Activated naive CD4-positive, alpha-beta T cell treated with anti-CD3 and anti-CD28 coated beads, Interleukin-2, amount 10 ng/mL, durations not matched to agents 7 days and 5 days (primary cell): ENCODE results near the gene COL25A1.
"Not testable (repeated sequence)": the region's sequence is repeated elsewhere in the genome, so short reads cannot be mapped to it uniquely, and the experiment has no call there.

ENCODE experiments used
- CTCF ChIA-PET: fragments of 350-600 bp; sonication (Branson Sonifier 250); formaldehyde crosslinking; loops from one replicate; lab custom pipeline; 2021; ENCODE audit warnings: antibody characterized with exemption; lab: Charles Lee
- DNase-seq: peaks from one replicate; pipeline ENCODE4 v3.0.0-alpha.2; 2020
- H3K27ac Mint-ChIP-seq: one replicate; pipeline ENCODE4 v1.8.0; 2021; ENCODE audit warnings: mild to moderate bottlenecking, moderate library complexity, mixed read lengths
- H3K27me3 Mint-ChIP-seq: one replicate; pipeline ENCODE4 v1.8.0; 2021; ENCODE audit warnings: mild to moderate bottlenecking, mixed read lengths
- H3K36me3 Mint-ChIP-seq: one replicate; pipeline ENCODE4 v1.8.0; 2021; ENCODE audit warnings: mixed read lengths
- H3K4me1 Mint-ChIP-seq: one replicate; pipeline ENCODE4 v1.8.0; 2021; ENCODE audit warnings: mixed read lengths
- H3K4me3 Mint-ChIP-seq: one replicate; pipeline ENCODE4 v1.8.0; 2021; ENCODE audit warnings: mild to moderate bottlenecking, moderate library complexity, mixed read lengths
- H3K9me3 Mint-ChIP-seq: one replicate; pipeline ENCODE4 v1.8.0; 2021; ENCODE audit warnings: mixed read lengths

Gene COL25A1

DNA sequence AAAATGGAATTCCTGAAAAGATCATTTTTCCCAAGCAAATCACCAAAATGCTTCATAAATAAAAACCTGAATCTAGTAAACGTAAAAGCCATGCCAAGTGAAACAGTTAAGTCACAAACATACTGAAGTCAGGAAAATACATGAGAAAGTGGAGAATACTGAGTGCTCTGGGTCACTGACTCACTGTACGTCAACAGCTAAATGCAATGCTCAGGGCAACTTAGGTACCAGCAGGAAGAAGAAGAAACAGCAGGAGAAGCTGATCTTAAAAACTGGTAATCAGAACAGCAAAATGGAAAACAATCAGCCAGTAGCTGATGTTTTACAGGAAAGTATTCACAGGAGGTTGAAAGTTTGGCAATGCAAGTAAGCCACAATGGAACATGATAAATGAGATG lies 287.0 kb downstream of the COL25A1 start:
- H3K4me3 Mint-ChIP-seq, result no peak overlapping the region
- H3K27ac Mint-ChIP-seq, result no peak overlapping the region
- no peaks in the 10 kb centered on the region for H3K36me3 Mint-ChIP-seq
- CTCF ChIA-PET, result no interaction called here
- no peak for DNase-seq
- peaks cover 11% of the 10 kb centered on the region for H3K27me3 Mint-ChIP-seq
- H3K4me1 Mint-ChIP-seq, result peaks cover 3% of the 10 kb centered on the region
- peaks cover 7% of the 10 kb centered on the region for H3K9me3 Mint-ChIP-seq

DNA sequence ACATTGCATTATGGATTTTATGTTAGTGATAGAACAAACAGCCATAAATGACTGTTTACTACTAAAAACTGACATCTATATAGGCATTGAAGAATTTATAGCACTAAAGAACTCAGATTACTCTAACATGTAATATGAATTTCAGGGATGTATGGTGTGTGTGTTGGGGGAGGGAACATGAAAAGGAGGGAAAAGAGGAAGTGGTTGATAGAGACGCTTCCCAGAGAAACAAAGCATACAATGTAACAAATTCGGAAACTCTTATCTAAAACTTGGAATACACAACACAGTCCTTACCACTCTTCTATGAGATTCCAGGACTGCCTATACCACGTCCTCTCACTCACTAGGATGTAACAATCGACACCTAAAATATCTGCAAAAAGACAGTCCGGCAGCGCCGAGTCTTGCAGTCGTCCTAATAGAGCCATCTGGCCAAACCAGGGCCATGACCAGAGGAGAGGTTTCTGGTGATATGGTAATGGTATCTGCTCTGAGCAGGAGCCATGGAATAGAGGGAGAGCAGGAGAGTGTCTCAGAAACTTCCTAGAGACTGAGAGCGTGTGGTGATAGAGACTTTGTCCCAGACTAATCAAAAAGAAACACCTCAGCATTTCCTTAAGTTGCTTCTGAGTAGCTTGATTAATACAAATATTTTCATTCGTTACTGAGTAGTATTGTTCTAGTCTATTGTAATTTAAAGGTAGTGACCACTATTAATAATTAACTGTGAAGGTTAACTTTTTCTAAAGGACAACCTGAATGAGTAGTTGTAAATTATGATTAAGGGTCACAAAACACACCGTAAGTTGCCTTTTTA lies 287.7 kb downstream of the COL25A1 start:
- Mint-ChIP-seq H3K27me3 (peaks cover 11% of the 10 kb centered on the region), H3K9me3 (peaks cover 7% of the 10 kb centered on the region), H3K36me3 (no peaks in the 10 kb centered on the region), H3K4me1 (peaks cover 3% of the 10 kb centered on the region), H3K4me3 (no peak overlapping the region), H3K27ac (no peak overlapping the region)
- CTCF ChIA-PET, result no interaction called here
- DNase-seq, result no peak

DNA sequence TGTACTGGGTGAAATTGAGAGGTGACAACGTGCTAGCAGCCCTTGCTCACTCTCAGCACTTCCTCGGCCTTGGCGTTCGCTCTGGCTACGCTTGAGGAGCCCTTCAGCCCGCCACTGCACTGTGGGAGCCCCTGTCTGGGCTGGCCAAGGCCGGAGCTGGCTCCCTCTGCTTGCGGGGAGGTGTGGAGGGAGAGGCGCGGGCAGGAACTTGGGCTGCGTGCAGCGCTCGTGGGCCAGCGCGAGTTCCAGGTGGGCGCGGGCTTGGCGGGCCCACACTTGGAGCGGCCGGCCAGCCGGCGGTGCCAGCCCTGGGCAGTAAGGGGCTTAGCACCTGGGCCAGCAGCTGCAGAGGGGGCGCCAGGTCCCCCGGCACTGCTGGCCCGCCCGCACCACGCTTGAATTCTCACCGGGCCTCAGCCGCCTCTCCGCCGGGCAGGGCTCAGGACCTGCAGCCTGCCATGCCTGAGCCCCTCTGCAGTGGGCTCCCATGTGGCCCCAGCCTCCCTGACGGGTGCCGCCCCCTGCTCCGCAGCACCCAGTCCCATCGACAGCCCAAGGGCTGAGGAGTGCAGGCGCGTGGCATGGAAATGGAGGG lies 290.1 kb downstream of the COL25A1 start:
- H3K4me3 Mint-ChIP-seq, result no peak overlapping the region
- no peak for DNase-seq
- H3K27ac Mint-ChIP-seq, result no peak overlapping the region
- H3K4me1 Mint-ChIP-seq, result peaks cover 3% of the 10 kb centered on the region
- CTCF ChIA-PET, result no interaction called here
- H3K27me3 Mint-ChIP-seq, result peaks cover 11% of the 10 kb centered on the region
- H3K9me3 Mint-ChIP-seq, result peaks cover 7% of the 10 kb centered on the region
- no peaks in the 10 kb centered on the region for H3K36me3 Mint-ChIP-seq

DNA sequence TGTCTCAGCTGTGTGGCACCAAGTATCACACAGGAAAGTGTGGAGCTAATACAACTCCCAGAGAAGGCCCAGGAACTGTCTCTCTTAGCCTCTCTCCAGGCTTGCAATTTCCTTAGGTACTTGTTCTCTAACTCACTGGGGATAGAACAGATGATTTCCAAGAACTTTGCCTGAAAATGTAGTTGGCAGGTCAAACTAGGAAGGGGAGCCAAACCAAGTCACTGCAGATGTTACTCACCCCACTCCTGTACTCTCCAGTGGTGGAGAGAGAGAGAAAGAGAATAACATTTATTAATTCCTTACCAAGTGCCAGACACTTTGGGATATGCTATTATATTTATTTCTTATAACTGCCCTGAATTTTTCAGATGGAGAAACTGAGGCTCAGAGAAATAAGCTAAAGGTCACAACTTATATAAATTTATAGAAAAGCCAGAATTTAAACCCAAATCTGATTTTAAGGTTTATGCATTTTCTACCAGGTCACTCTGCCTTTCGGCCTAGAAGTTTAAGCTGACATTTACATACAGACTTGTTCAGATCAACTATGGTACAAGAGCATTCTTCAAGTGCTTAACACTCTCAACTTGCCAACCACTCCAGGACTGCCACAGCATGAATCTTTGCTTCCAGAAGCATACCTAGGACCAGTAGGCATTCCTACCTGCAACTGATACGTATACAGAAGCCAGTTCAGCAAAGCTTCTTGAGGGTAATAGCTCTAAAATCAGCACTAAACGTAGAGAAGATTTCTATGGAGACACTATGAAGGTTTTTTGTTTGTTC lies 291.0 kb downstream of the COL25A1 start:
- CTCF ChIA-PET, result no interaction called here
- Mint-ChIP-seq H3K36me3 (no peaks in the 10 kb centered on the region), H3K27ac (no peak overlapping the region), H3K4me1 (peaks cover 3% of the 10 kb centered on the region), H3K9me3 (peaks cover 7% of the 10 kb centered on the region), H3K27me3 (peaks cover 5% of the 10 kb centered on the region), H3K4me3 (no peak overlapping the region)
- no peak for DNase-seq

DNA sequence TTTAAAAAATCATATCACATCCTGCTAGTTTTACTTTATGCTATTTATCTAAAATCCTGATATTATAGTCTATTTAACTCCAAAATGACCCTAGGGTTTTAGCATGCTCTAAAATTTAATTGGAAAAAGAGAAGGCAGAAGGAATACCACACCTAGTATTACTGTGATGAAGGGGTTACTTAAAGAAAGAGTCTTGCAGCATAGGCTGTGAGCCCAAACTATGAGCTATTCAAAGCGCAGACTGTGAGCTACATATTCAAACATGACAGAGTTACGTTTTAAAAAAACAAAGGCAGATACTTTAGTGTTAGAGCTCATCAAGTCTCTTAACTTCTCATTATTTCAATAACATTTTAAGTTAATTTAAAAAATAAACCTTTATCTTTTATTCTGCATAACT lies 291.9 kb downstream of the COL25A1 start:
- peaks cover 6% of the 10 kb centered on the region for H3K4me1 Mint-ChIP-seq
- H3K36me3 Mint-ChIP-seq, result no peaks in the 10 kb centered on the region
- no peaks in the 10 kb centered on the region for H3K27me3 Mint-ChIP-seq
- H3K9me3 Mint-ChIP-seq, result peaks cover 7% of the 10 kb centered on the region
- no peak for DNase-seq
- CTCF ChIA-PET, result interaction anchor here (0.7 kb wide), 1 partner anchor 22 kb away, joined by 3 read pairs; no protein-coding TSS in a partner anchor
- no peak overlapping the region for H3K27ac Mint-ChIP-seq
- no peak overlapping the region for H3K4me3 Mint-ChIP-seq

DNA sequence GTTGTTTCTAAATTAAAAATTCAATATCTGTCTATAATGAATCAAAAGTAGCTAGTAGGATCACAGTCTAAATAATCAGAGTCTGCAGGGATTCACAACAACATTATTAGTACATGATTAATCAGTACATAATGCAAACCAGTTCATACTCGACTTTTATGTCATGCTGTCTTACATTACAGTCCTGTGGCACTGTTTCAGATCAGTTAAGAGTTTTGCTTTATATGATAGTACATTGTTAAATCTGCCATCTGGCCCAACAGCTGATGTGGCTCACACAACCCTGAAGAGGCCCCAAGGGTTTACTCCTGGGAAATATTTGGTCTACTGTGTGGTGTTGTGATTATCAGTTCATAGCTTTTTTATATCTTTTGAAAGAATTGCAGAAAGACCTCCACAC lies 292.5 kb downstream of the COL25A1 start:
- Mint-ChIP-seq H3K4me3 (no peak overlapping the region), H3K27ac (no peak overlapping the region), H3K4me1 (peaks cover 12% of the 10 kb centered on the region), H3K36me3 (no peaks in the 10 kb centered on the region), H3K27me3 (no peaks in the 10 kb centered on the region), H3K9me3 (peaks cover 4% of the 10 kb centered on the region)
- CTCF ChIA-PET, result no interaction called here
- no peak for DNase-seq

DNA sequence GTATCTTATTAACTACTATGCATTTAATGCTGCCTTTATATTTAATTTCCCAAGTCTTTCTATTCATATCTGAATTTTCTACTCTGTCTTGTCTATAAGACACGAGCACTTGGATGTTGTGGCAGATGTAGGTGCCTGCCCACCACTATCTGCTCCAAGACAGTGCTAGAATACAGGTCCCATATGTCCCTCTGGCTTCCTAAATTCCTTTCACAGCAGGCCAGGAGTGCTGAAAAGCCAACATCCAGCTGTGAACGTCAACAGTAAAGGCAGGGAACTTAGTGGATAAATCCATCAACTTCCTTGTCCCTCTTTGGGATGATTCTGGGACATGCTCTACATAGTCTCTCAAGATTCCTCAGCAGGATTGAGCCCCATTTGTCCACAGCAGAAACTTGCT lies 294.5 kb downstream of the COL25A1 start:
- Mint-ChIP-seq H3K4me3 (no peak overlapping the region), H3K27me3 (no peaks in the 10 kb centered on the region), H3K4me1 (peaks cover 10% of the 10 kb centered on the region), H3K9me3 (peaks cover 2% of the 10 kb centered on the region), H3K27ac (no peak overlapping the region), H3K36me3 (no peaks in the 10 kb centered on the region)
- DNase-seq, result no peak
- CTCF ChIA-PET, result interaction anchor here (0.5 kb wide), 1 partner anchor 136 kb away, joined by 3 read pairs; no protein-coding TSS in a partner anchor

DNA sequence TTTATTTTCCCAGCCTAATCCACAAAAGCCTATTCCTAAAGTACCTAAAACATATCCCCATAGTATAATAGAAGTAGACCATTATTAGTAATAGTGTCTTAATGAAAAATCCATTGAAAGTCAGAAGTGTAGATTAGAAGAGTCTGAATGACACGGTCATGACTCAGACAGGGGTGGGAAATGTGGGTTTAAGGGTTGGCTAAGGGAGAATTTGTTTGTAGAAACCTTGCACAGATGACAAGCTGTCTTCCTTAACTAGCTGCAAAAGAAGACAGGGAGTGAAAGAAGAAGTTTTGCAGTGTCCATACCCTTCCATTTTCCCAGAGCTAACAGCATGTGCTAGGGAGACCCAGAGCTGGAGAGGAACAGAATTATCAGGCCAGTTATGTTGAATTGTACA lies 296.9 kb downstream of the COL25A1 start:
- H3K27me3 Mint-ChIP-seq, result peaks cover 8% of the 10 kb centered on the region
- DNase-seq, result no peak
- no peaks in the 10 kb centered on the region for H3K36me3 Mint-ChIP-seq
- peaks cover 10% of the 10 kb centered on the region for H3K4me1 Mint-ChIP-seq
- peak overlapping the region; percentile 21 for H3K27ac Mint-ChIP-seq
- H3K9me3 Mint-ChIP-seq, result no peaks in the 10 kb centered on the region
- CTCF ChIA-PET, result no interaction called here
- no peak overlapping the region for H3K4me3 Mint-ChIP-seq

DNA sequence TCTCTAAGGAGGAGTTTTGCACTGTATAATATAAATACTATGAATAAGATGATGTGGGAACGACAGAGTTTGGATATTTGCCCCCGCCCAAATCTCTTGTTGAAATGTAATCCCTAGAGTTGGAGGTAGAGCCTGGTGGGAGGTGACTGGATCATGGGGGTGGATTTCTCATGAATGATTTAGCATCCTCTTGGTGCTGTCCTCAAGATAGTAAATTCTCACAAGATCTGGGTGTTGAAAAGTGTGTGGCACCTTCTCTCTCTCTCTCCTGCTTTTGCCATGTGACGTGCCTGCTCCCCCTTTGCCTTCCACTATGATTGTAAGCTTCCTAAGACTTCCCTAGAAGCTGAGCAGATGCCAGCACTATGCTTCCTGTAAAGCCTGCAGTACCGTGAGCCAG lies 298.0 kb downstream of the COL25A1 start:
- peaks cover 8% of the 10 kb centered on the region for H3K27me3 Mint-ChIP-seq
- H3K4me3 Mint-ChIP-seq, result no peak overlapping the region
- H3K36me3 Mint-ChIP-seq, result no peaks in the 10 kb centered on the region
- H3K4me1 Mint-ChIP-seq, result peaks cover 10% of the 10 kb centered on the region
- no peaks in the 10 kb centered on the region for H3K9me3 Mint-ChIP-seq
- DNase-seq, result no peak
- no peak overlapping the region for H3K27ac Mint-ChIP-seq
- CTCF ChIA-PET, result no interaction called here

DNA sequence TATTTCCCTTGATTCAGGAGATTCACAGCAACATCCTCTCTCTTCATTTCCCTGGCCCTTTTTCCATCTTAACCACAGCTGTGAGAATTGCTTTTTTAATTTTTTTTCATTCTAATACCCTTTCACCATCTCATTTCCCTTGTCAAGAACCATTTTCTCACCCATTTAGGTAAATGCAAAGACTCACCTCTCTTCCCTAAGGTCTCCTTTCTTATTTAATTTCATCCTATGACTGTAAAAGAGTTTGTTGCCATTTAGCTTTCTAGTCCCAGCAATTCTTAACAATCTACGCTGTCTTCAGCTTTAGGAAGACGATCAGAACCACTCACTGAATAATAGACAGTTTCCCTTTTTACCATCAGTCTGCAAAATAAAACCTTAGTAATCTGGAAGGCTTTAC lies 298.5 kb downstream of the COL25A1 start:
- DNase-seq, result no peak
- Mint-ChIP-seq H3K27ac (no peak overlapping the region), H3K27me3 (peaks cover 8% of the 10 kb centered on the region), H3K36me3 (no peaks in the 10 kb centered on the region), H3K4me1 (peaks cover 10% of the 10 kb centered on the region), H3K4me3 (no peak overlapping the region), H3K9me3 (no peaks in the 10 kb centered on the region)
- CTCF ChIA-PET, result no interaction called here

DNA sequence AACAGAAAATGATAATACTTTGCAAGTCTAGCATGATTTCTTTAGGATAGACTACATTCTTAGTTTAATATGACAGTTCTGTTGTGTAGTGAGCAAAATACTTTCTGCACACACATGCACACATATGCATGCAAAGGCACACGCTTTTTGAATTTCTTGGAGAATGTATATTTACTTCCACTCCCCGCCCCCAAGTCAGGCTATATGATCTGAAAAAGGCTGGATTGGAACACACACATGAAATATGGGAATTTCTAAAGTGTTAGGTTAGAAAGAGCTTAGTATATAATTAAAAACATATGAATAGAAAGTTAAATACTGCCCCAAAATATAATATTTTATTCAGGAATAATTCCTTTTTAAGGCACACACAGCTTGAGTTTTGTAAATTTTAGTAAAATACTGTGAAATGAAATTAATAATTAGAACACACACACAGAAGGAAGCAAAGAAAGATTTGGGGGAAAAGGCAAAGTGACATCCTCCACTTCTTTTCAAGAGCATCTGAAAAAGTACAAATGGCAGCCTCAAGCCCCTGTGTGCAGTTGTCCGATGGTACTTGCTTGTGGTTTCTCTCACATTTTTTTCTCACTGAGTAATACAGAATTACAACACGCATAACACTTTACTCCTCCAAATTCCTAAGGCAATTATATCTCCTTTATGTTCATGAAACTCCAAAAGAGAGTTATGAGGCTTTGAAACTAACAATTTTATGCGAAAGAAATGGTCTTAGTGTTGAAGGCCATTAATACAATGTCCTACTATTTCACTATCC lies 310.7 kb downstream of the COL25A1 start:
- H3K27ac Mint-ChIP-seq, result no peak overlapping the region
- H3K9me3 Mint-ChIP-seq, result no peaks in the 10 kb centered on the region
- H3K4me1 Mint-ChIP-seq, result no peaks in the 10 kb centered on the region
- CTCF ChIA-PET, result no interaction called here
- peaks cover 3% of the 10 kb centered on the region for H3K36me3 Mint-ChIP-seq
- no peak overlapping the region for H3K4me3 Mint-ChIP-seq
- no peak for DNase-seq
- peaks cover 12% of the 10 kb centered on the region for H3K27me3 Mint-ChIP-seq

DNA sequence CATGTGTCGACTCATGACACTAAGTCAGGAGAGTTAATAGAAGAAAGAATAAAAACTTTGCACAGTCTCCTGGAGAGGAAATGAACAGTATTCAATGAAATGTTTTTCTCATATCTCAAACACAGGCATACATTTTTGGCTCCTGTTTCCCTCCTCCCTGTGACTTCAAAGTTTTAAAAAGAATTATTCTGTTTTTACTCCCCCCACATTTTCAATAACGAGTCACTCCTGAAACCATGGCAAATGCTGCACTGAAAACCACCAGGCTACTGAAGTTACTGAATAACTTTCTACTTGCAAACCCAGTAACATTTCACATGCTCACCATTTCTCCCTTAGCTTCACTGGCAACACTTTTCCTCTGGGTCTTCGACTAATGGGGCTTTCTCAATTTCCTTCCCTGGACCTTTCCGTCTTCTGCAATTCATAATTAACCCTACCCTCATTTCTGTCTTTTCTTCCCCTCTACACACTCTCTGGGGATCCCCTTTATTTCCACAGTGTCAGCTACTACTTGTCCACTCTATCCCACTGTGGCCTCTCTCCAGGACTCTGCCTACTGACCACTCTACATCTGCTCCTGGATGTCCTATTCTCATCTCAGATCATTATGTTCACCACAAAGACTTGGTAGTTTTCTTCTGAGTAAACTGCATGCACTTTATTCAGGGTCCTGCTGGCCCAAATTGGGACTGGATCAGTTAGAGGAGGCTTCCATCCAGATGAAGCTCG lies 313.8 kb downstream of the COL25A1 start:
- H3K4me3 Mint-ChIP-seq, result no peak overlapping the region
- no peaks in the 10 kb centered on the region for H3K4me1 Mint-ChIP-seq
- CTCF ChIA-PET, result interaction anchor here (1.0 to 1.7 kb wide), 2 partner anchors 22 to 154 kb away, joined by 3 to 5 read pairs; no protein-coding TSS in a partner anchor
- H3K36me3 Mint-ChIP-seq, result no peaks in the 10 kb centered on the region
- H3K27me3 Mint-ChIP-seq, result peaks cover under 1% of the 10 kb centered on the region
- no peak overlapping the region for H3K27ac Mint-ChIP-seq
- DNase-seq, result no peak
- H3K9me3 Mint-ChIP-seq, result peaks cover under 1% of the 10 kb centered on the region

DNA sequence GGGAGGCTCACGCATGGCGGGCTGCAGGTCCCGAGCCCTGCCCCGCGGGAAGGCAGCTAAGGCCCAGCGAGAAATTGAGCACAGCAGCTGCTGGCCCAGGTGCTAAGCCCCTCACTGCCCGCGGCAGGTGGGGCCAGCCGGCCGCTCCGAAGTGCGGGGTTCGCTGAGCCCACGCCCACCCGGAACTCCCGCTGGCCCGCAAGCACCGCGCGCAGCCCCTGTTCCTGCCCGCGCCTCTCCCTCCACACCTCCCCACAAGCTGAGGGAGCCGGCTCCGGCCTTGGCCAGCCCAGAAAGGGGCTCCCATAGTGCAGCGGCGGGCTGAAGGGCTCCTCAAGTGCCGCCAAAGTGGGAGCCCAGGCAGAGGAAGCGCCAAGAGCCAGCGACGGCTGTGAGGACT lies 318.0 kb downstream of the COL25A1 start:
- H3K27ac Mint-ChIP-seq, H3K27me3 Mint-ChIP-seq, H3K4me3 Mint-ChIP-seq, H3K9me3 Mint-ChIP-seq, DNase-seq, H3K36me3 Mint-ChIP-seq, CTCF ChIA-PET: not testable (repeated sequence)
- peaks cover 14% of the 10 kb centered on the region for H3K4me1 Mint-ChIP-seq
